ENCODE data around the gene MC5R.

DNA sequence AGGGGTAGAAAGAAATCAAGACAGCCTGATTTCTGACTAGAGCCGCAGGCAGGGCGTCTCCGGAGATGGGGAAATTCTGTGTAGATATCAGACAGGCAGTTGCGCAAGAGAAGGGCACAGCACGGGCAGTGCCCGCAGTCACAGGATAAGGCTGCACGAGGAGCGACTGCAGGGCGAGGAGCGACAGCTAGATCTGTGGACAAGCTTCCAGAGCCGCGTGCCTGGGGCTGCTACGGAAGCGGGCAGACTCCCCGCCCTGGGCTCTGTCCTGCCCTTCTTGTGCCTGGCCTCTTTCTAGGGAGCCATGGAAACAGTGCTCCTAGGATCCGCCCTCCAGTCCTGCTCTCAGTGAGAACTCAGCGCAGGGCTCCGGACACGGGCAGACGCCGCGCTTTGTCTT lies 12.6 kb downstream of the MC5R start:
- TF ChIP-seq, protein P1, sequence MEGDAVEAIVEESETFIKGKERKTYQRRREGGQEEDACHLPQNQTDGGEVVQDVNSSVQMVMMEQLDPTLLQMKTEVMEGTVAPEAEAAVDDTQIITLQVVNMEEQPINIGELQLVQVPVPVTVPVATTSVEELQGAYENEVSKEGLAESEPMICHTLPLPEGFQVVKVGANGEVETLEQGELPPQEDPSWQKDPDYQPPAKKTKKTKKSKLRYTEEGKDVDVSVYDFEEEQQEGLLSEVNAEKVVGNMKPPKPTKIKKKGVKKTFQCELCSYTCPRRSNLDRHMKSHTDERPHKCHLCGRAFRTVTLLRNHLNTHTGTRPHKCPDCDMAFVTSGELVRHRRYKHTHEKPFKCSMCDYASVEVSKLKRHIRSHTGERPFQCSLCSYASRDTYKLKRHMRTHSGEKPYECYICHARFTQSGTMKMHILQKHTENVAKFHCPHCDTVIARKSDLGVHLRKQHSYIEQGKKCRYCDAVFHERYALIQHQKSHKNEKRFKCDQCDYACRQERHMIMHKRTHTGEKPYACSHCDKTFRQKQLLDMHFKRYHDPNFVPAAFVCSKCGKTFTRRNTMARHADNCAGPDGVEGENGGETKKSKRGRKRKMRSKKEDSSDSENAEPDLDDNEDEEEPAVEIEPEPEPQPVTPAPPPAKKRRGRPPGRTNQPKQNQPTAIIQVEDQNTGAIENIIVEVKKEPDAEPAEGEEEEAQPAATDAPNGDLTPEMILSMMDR (IDR thresholded peaks at IDR 0.05; ENCODE audit: low read depth, low read length, missing input control) = no peak
- no peak for TF ChIP-seq NR2F2 (IDR thresholded peaks at IDR 0.05)
- TF ChIP-seq, protein P2, sequence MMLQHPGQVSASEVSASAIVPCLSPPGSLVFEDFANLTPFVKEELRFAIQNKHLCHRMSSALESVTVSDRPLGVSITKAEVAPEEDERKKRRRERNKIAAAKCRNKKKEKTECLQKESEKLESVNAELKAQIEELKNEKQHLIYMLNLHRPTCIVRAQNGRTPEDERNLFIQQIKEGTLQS (IDR thresholded peaks at IDR 0.05) = no peak
